ENCODE results near the gene FBXO9.
A peak's percentile ranks its signal among the peaks of the same experiment; 100 is the strongest.
"Not testable (repeated sequence)": the region's sequence is repeated elsewhere in the genome, so short reads cannot be mapped to it uniquely, and the experiment has no call there.

The FBXO9 gene

GRCh38 chr6:53045891-53046673 lies 19.1 kb upstream of the FBXO9 start:
- DNase-seq (ENCODE audit: insufficient read length, low spot score) (no peak), FAIRE-seq (no peak)

GRCh38 chr6:53048431-53049195 lies 16.6 kb upstream of the FBXO9 start:
- DNase-seq (ENCODE audit: insufficient read length, low spot score) (peak; percentile 51), FAIRE-seq (no peak)

GRCh38 chr6:53049415-53049814 lies 15.8 kb upstream of the FBXO9 start:
- no peak for FAIRE-seq

GRCh38 chr6:53052152-53052551 lies 13.1 kb upstream of the FBXO9 start:
- DNase-seq (ENCODE audit: insufficient read length, low spot score); FAIRE-seq: not testable (repeated sequence)

More at GRCh38 chr6:53049415-53049814, 15.8 kb upstream of the FBXO9 start:
- no peak for DNase-seq (ENCODE audit: insufficient read length, low spot score)

GRCh38 chr6:53054532-53054931 lies 10.7 kb upstream of the FBXO9 start:
- no peak for DNase-seq (ENCODE audit: insufficient read length, low spot score)
- FAIRE-seq = no peak

- DNase-seq (ENCODE audit: insufficient read length, low spot score) (no peak), FAIRE-seq (no peak)
Observed at GRCh38 chr6:53055873-53056272, 9.3 kb upstream of the FBXO9 start.

- FAIRE-seq (no peak), DNase-seq (ENCODE audit: insufficient read length, low spot score) (no peak)
Observed at GRCh38 chr6:53056273-53056672, 8.9 kb upstream of the FBXO9 start.

- no peak for DNase-seq (ENCODE audit: insufficient read length, low spot score)
- FAIRE-seq = no peak
Observed at GRCh38 chr6:53058388-53059195, 6.6 kb upstream of the FBXO9 start.

- no peak for FAIRE-seq
- DNase-seq (ENCODE audit: insufficient read length, low spot score) = no peak
Observed at GRCh38 chr6:53059648-53060589, 5.3 kb upstream of the FBXO9 start.

- FAIRE-seq = no peak
Observed at GRCh38 chr6:53062169-53062539, 3.0 kb upstream of the FBXO9 start.

GRCh38 chr6:53064255-53064654 lies 949 bp upstream of the FBXO9 start:
- not testable (repeated sequence) for FAIRE-seq; DNase-seq (ENCODE audit: insufficient read length, low spot score)

More at GRCh38 chr6:53062169-53062539, 3.0 kb upstream of the FBXO9 start:
- no peak for DNase-seq (ENCODE audit: insufficient read length, low spot score)

- DNase-seq (ENCODE audit: insufficient read length, low spot score) (peak; percentile 95), FAIRE-seq (no peak)
Observed at GRCh38 chr6:53064726-53065265, 408 bp upstream of the FBXO9 start.

- no peak for FAIRE-seq
- DNase-seq (ENCODE audit: insufficient read length, low spot score) = peak; percentile 32
Observed at GRCh38 chr6:53066077-53066417, 843 bp downstream of the FBXO9 start.

- no peak for FAIRE-seq
- no peak for DNase-seq (ENCODE audit: insufficient read length, low spot score)
Observed at GRCh38 chr6:53066874-53067706, 1.9 kb downstream of the FBXO9 start.

- DNase-seq (ENCODE audit: insufficient read length, low spot score) = no peak
- no peak for FAIRE-seq
Observed at GRCh38 chr6:53067849-53068361, 2.7 kb downstream of the FBXO9 start.

GRCh38 chr6:53069427-53069826 lies 4.2 kb downstream of the FBXO9 start:
- no peak for FAIRE-seq

GRCh38 chr6:53070806-53071205 lies 5.6 kb downstream of the FBXO9 start:
- FAIRE-seq = no peak
- DNase-seq (ENCODE audit: insufficient read length, low spot score) = no peak

More at GRCh38 chr6:53069427-53069826, 4.2 kb downstream of the FBXO9 start:
- DNase-seq (ENCODE audit: insufficient read length, low spot score) = no peak

GRCh38 chr6:53074347-53074746 lies 9.1 kb downstream of the FBXO9 start:
- no peak for FAIRE-seq
- DNase-seq (ENCODE audit: insufficient read length, low spot score) = no peak

GRCh38 chr6:53080813-53081212 lies 15.6 kb downstream of the FBXO9 start:
- FAIRE-seq (no peak), DNase-seq (ENCODE audit: insufficient read length, low spot score) (no peak)
